HG03097 (cell line): Measurements from ENCODE around the gene CANX.
"Not testable (repeated sequence)": the region's sequence is repeated elsewhere in the genome, so short reads cannot be mapped to it uniquely, and the experiment has no call there.

Source experiments
- ATAC-seq: cut with Tn5 transposase; IDR thresholded peaks from one replicate; pipeline ENCODE4 v1.9.1; 2021; ENCODE audit not compliant: unreplicated experiment, low FRiP score

The CANX gene

GRCh38 chr5:179698935-179699615 is at the start of gene CANX:
Gene CANX (plus strand): TSS chr5:179698967. CDS start chr5:179705682, 6,715 bp downstream.
- ATAC-seq = no peak

GRCh38 chr5:179649166-179649703 is 49.5 kb upstream of the CANX start:
- not testable (repeated sequence) for ATAC-seq

- not testable (repeated sequence) for ATAC-seq
Observed at GRCh38 chr5:179650245-179650644, 48.5 kb upstream of the CANX start.

- ATAC-seq = not testable (repeated sequence)
Observed at GRCh38 chr5:179653135-179653534, 45.6 kb upstream of the CANX start.

GRCh38 chr5:179657302-179658178 is 41.2 kb upstream of the CANX start:
- peak; percentile 87 for ATAC-seq

GRCh38 chr5:179658179-179658856 is 40.4 kb upstream of the CANX start:
- ATAC-seq = not testable (repeated sequence)

- not testable (repeated sequence) for ATAC-seq
Observed at GRCh38 chr5:179661647-179662046, 37.1 kb upstream of the CANX start.

GRCh38 chr5:179668391-179668790 is 30.4 kb upstream of the CANX start:
- no peak for ATAC-seq

GRCh38 chr5:179678223-179679013 is 20.3 kb upstream of the CANX start:
- peak; percentile 88 for ATAC-seq

GRCh38 chr5:179679014-179679674 is 19.6 kb upstream of the CANX start:
- ATAC-seq = peak; percentile 16

- ATAC-seq = no peak
Observed at GRCh38 chr5:179680014-179680779, 18.6 kb upstream of the CANX start.

GRCh38 chr5:179680780-179681401 is 17.9 kb upstream of the CANX start, which contains the start of gene CBY3:
Gene CBY3 (minus strand): TSS chr5:179681034. CDS start chr5:179680918, 116 bp downstream.
- ATAC-seq = no peak

- ATAC-seq = not testable (repeated sequence)
Observed at GRCh38 chr5:179689212-179689611, 9.6 kb upstream of the CANX start.

GRCh38 chr5:179694561-179694960 is 4.2 kb upstream of the CANX start:
- ATAC-seq = no peak

GRCh38 chr5:179696603-179697002 is 2.2 kb upstream of the CANX start:
- no peak for ATAC-seq

- no peak for ATAC-seq
Observed at GRCh38 chr5:179697108-179697507, 1.7 kb upstream of the CANX start.

- not testable (repeated sequence) for ATAC-seq
Observed at GRCh38 chr5:179697543-179697942, 1.2 kb upstream of the CANX start.
